Measurements from ENCODE around the gene FRY. TPM values are rescaled to one million over a fixed set of nuclear protein-coding genes. Genes with fewer than 3 reads are reported as not detected.

The FRY gene
- total and polyA plus RNA-seq, 2 donors (not counting 1 experiment from before 2014, with no cell fraction given), result 2.3 to 6.3 TPM

DNA sequence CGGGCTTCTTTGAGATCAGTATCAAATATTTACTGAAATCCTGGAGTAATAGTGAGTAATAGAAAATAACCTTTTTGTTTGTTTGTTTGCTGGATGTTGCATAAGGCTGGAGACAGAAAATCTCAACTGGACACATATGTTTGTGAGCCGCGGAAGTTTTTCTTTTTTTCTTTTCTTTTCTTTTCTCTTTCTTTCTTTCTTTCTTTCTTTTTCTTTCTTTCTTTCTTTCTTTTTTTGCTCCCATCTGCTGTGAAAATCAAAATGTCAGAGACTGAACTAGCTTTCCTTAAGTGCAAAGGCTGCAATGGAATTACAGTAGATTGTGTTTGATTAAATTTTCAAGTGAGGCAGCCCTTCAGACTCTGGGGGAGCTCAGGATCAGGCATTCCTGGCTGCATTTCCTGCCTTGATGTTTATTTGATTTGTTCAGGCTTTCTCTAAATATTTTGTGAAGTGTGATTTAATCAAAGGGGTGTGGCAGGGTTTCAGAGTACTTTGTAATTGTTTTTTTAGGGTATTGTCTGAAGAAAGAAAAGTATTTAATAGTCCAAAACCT lies 319 bp downstream of the FRY start:
- no peak for DNase-seq
- Histone ChIP-seq H3K9me3 (ENCODE audit: control extremely low read depth in 1 of 3, control insufficient read depth in 2 of 3, insufficient read depth in 1 of 3, low read length in 2 of 3) (no peaks in the 10 kb centered on the region), H2AFZ (ENCODE audit: insufficient read depth, low read depth, low read length, poor library complexity, severe bottlenecking) (peak overlapping the region; percentile 85), H3K4me2 (replicated peaks; ENCODE audit: low read depth, low read length, poor library complexity, severe bottlenecking) (peak overlapping the region; percentile 78), H4K20me1 (ENCODE audit: control insufficient read depth, insufficient read depth, low read length, poor library complexity, severe bottlenecking) (no peaks in the 10 kb centered on the region), H3K27me3 (replicated peaks in 1 of 4; ENCODE audit: control extremely low read depth in 1 of 4, control insufficient read depth in 3 of 4, insufficient read depth in 4 of 4, low read length in 3 of 4) (peaks cover 0 to 6% (median 0%) of the 10 kb centered on the region in 4 experiments), H3K79me2 (ENCODE audit: control insufficient read depth, insufficient read depth, low read length) (no peaks in the 10 kb centered on the region), H3K36me3 (replicated peaks in 1 of 2; ENCODE audit: control extremely low read depth in 1 of 2, control insufficient read depth in 1 of 2, extremely low read depth in 1 of 2, insufficient read depth in 2 of 2, low read length in 1 of 2) (no peaks in the 10 kb centered on the region), H3K27ac (ENCODE audit: low read length in 2 of 2) (peak overlapping the region in 1 of 2 donors; percentile 58), H3K4me3 (ENCODE audit: control extremely low read depth in 1 of 5, extremely low read depth in 1 of 5, insufficient read depth in 1 of 5, low read depth in 2 of 5, low read length in 4 of 5) (peak overlapping the region; percentile 66 to 87 (median 68)), H3K9ac (ENCODE audit: low read length) (peak overlapping the region; percentile 93), H3K4me1 (ENCODE audit: control insufficient read depth in 2 of 2, insufficient read depth in 2 of 2, low read length in 2 of 2) (peaks cover 10 to 11% of the 10 kb centered on the region in 2 donors)
- CTCF ChIA-PET, result interaction anchor here (0.6 to 1.9 kb wide), 3 partner anchors 12 to 550 kb away, joined by 3 to 6 read pairs (median 4); no protein-coding TSS in a partner anchor
- intact Hi-C loops (cut with micrococcal nuclease), result loop anchor here (2.0 to 10.0 kb wide), 3 partner anchors 15 to 413 kb away; no protein-coding TSS in a partner anchor
- no CpG with 5 or more reads among the region's 3 CpGs for WGBS (ENCODE audit: insufficient coverage)
- peak overlapping the region; percentile 68 for H3K27ac Mint-ChIP-seq
- POLR2A ChIA-PET, result interaction anchor here (0.8 kb wide), 1 partner anchor 1661 kb away, joined by 4 read pairs; no protein-coding TSS in a partner anchor
- H3K27me3 Mint-ChIP-seq, result no peaks in the 10 kb centered on the region
- no peak for ATAC-seq (ENCODE audit: low read depth)
- peaks cover 30% of the 10 kb centered on the region for H3K4me1 Mint-ChIP-seq
- TF ChIP-seq EZH2 (IDR thresholded peaks at IDR 0.05; ENCODE audit: borderline replicate concordance, insufficient read depth, low read depth, low read length, poor library complexity, severe bottlenecking) (no peak), CTCF (IDR thresholded peaks at IDR 0.05) (no peak)
- peak overlapping the region; percentile 76 for H3K4me3 Mint-ChIP-seq
- no peaks in the 10 kb centered on the region for H3K9me3 Mint-ChIP-seq (ENCODE audit: insufficient read depth)

GRCh38 chr13:32032759-32033158 lies 1.2 kb downstream of the FRY start:
- Mint-ChIP-seq H3K9me3 (ENCODE audit: insufficient read depth) (no peaks in the 10 kb centered on the region), H3K27ac (no peak overlapping the region), H3K4me1 (peaks cover 32% of the 10 kb centered on the region), H3K27me3 (no peaks in the 10 kb centered on the region), H3K4me3 (no peak overlapping the region)
- ChIA-PET CTCF (no interaction called here), POLR2A (no interaction called here)
- H3K4me3 ChIP-seq (ENCODE audit: control extremely low read depth in 1 of 5, extremely low read depth in 1 of 5, insufficient read depth in 1 of 5, low read depth in 2 of 5, low read length in 4 of 5), result peak overlapping the region in 1 of 5 experiments; percentile 66
- H3K36me3 ChIP-seq (replicated peaks in 1 of 2; ENCODE audit: control extremely low read depth in 1 of 2, control insufficient read depth in 1 of 2, extremely low read depth in 1 of 2, insufficient read depth in 2 of 2, low read length in 1 of 2), result no peaks in the 10 kb centered on the region
- ATAC-seq (ENCODE audit: low read depth) (no peak), DNase-seq (no peak)
- H3K9ac ChIP-seq (ENCODE audit: low read length), result no peak overlapping the region
- H3K27ac ChIP-seq (ENCODE audit: low read length in 2 of 2), result no peak overlapping the region
- H4K20me1 ChIP-seq (ENCODE audit: control insufficient read depth, insufficient read depth, low read length, poor library complexity, severe bottlenecking), result no peaks in the 10 kb centered on the region
- no CpG with 5 or more reads among the region's 1 CpG for WGBS (ENCODE audit: insufficient coverage)
- H3K79me2 ChIP-seq (ENCODE audit: control insufficient read depth, insufficient read depth, low read length), result no peaks in the 10 kb centered on the region
- intact Hi-C loops (cut with micrococcal nuclease), result loop anchor here (10.0 kb wide), 2 partner anchors 68 to 412 kb away; no protein-coding TSS in a partner anchor
- peaks cover 10 to 11% of the 10 kb centered on the region in 2 donors for H3K4me1 ChIP-seq (ENCODE audit: control insufficient read depth in 2 of 2, insufficient read depth in 2 of 2, low read length in 2 of 2)
- no peak overlapping the region for H2AFZ ChIP-seq (ENCODE audit: insufficient read depth, low read depth, low read length, poor library complexity, severe bottlenecking)
- H3K9me3 ChIP-seq (ENCODE audit: control extremely low read depth in 1 of 3, control insufficient read depth in 2 of 3, insufficient read depth in 1 of 3, low read length in 2 of 3), result no peaks in the 10 kb centered on the region
- peaks cover 0 to 6% (median 0%) of the 10 kb centered on the region in 4 experiments for H3K27me3 ChIP-seq (replicated peaks in 1 of 4; ENCODE audit: control extremely low read depth in 1 of 4, control insufficient read depth in 3 of 4, insufficient read depth in 4 of 4, low read length in 3 of 4)
- TF ChIP-seq EZH2 (IDR thresholded peaks at IDR 0.05; ENCODE audit: borderline replicate concordance, insufficient read depth, low read depth, low read length, poor library complexity, severe bottlenecking) (no peak), CTCF (IDR thresholded peaks at IDR 0.05) (no peak)
- H3K4me2 ChIP-seq (replicated peaks; ENCODE audit: low read depth, low read length, poor library complexity, severe bottlenecking), result no peak overlapping the region

Data from B cell (primary cell).